Glomerular visceral epithelial cell (primary cell): Measurements from ENCODE around the gene AARSD1.
"Not testable (repeated sequence)": the region's sequence is repeated elsewhere in the genome, so short reads cannot be mapped to it uniquely, and the experiment has no call there.

Experiments used
- DNase-seq: peaks from one replicate; pipeline ENCODE4 v3.0.0-alpha.2; 2016; ENCODE audit errors: extremely low spot score

Gene AARSD1

GRCh38 chr17:42980766-42981397 is 16.6 kb upstream of the AARSD1 start:
- DNase-seq, result peak; percentile 61

GRCh38 chr17:42980274-42980765 is 16.1 kb upstream of the AARSD1 start, which contains the start of gene RUNDC1:
RUNDC1 (plus strand) TSS chr17:42980565; CDS start chr17:42980577, 12 bp downstream.
- peak; percentile 91 for DNase-seq

- DNase-seq, result peak; percentile 62
These were observed 15.4 kb upstream of the AARSD1 start, which contains the start of gene PTGES3L for GRCh38 chr17:42979511-42980273. PTGES3L (minus strand) TSS chr17:42980080; CDS start chr17:42980053, 27 bp downstream.

GRCh38 chr17:42975701-42976100 is 11.4 kb upstream of the AARSD1 start:
- not testable (repeated sequence) for DNase-seq

GRCh38 chr17:42975265-42975664 is 11.0 kb upstream of the AARSD1 start:
- no peak for DNase-seq

GRCh38 chr17:42973323-42973722 is 9.1 kb upstream of the AARSD1 start:
- DNase-seq, result not testable (repeated sequence)

- DNase-seq, result no peak
These were observed 7.3 kb upstream of the AARSD1 start for GRCh38 chr17:42971589-42971988.

- DNase-seq, result peak; percentile 49
These were observed 4.8 kb upstream of the AARSD1 start for GRCh38 chr17:42969001-42969581.

GRCh38 chr17:42967925-42968324 is 3.7 kb upstream of the AARSD1 start:
- DNase-seq, result no peak

GRCh38 chr17:42953669-42954068 is 10.6 kb downstream of the AARSD1 start:
- no peak for DNase-seq

- DNase-seq, result no peak
These were observed 14.0 kb downstream of the AARSD1 start for GRCh38 chr17:42950044-42950783.

GRCh38 chr17:42946812-42947211 is 17.4 kb downstream of the AARSD1 start:
- no peak for DNase-seq

GRCh38 chr17:42944211-42944610 is 20.0 kb downstream of the AARSD1 start:
- no peak for DNase-seq

- peak; percentile 59 for DNase-seq
These were observed 26.3 kb downstream of the AARSD1 start for GRCh38 chr17:42937712-42938596.

- no peak for DNase-seq
These were observed 34.8 kb downstream of the AARSD1 start for GRCh38 chr17:42929497-42929844.

- DNase-seq, result peak; percentile 65
These were observed 35.3 kb downstream of the AARSD1 start for GRCh38 chr17:42928714-42929496.

GRCh38 chr17:42924891-42925290 is 39.4 kb downstream of the AARSD1 start:
- no peak for DNase-seq

- not testable (repeated sequence) for DNase-seq
These were observed 40.8 kb downstream of the AARSD1 start for GRCh38 chr17:42923472-42923871.

GRCh38 chr17:42922294-42922693 is 42.0 kb downstream of the AARSD1 start:
- no peak for DNase-seq

- no peak for DNase-seq
These were observed 43.3 kb downstream of the AARSD1 start for GRCh38 chr17:42920922-42921321.
